Omental fat pad (tissue), 4 donors: ENCODE results near the gene MLST8. TPM values are rescaled to one million over a fixed set of nuclear protein-coding genes. Genes with fewer than 3 reads are reported as not detected.

Experiments
- ATAC-seq: fragments of 150-250 bp; one replicate; pipeline ENCODE4 v1.9.1; 2016; ENCODE audit warnings: mild to moderate bottlenecking, moderate library complexity; ENCODE audit not compliant: low FRiP score
- DNase-seq: peaks from one replicate; pipeline ENCODE4 v3.0.0-alpha.2; 2019; ENCODE audit warnings: low spot score
- CTCF ChIP-seq, 3 donors: fragments of 450-650 bp; IDR thresholded peaks; one replicate each; pipeline ENCODE4 v1.5.1; 2016 to 2017; ENCODE audit warnings: antibody characterized with exemption in 3 of 3, mild to moderate bottlenecking in 3 of 3, moderate library complexity in 2 of 3
- total RNA-seq, 4 donors: library from RNA; depleted of rRNA; stranded (reverse); fragments of >200 nt; gene quantifications; one replicate each; pipeline ENCODE4 v1.1.0, GENCODE V29; 2016

Gene MLST8
- total RNA-seq, 4 donors from 2014 or later = 29.8 to 44.6 (median 34.6) TPM

GRCh38 chr16:2183671-2184070 lies 21.6 kb upstream of the MLST8 start:
- TF ChIP-seq CTCF (IDR thresholded peaks at IDR 0.05) = no peak
- DNase-seq = no peak
- ATAC-seq = no peak

GRCh38 chr16:2184346-2184745 lies 20.9 kb upstream of the MLST8 start:
- ATAC-seq (no peak), DNase-seq (no peak)
- no peak for TF ChIP-seq CTCF (IDR thresholded peaks at IDR 0.05)

GRCh38 chr16:2184962-2185361 lies 20.3 kb upstream of the MLST8 start:
- ATAC-seq (no peak), DNase-seq (no peak)
- no peak for TF ChIP-seq CTCF (IDR thresholded peaks at IDR 0.05)

- DNase-seq (no peak), ATAC-seq (no peak)
- no peak for TF ChIP-seq CTCF (IDR thresholded peaks at IDR 0.05)
Measured at GRCh38 chr16:2186064-2186463, 19.2 kb upstream of the MLST8 start.

GRCh38 chr16:2186505-2186904 lies 18.7 kb upstream of the MLST8 start:
- DNase-seq (no peak), ATAC-seq (no peak)
- TF ChIP-seq CTCF (IDR thresholded peaks at IDR 0.05) = no peak

GRCh38 chr16:2187212-2187611 lies 18.0 kb upstream of the MLST8 start:
- ATAC-seq = no peak
- TF ChIP-seq CTCF (IDR thresholded peaks at IDR 0.05) = no peak
- DNase-seq = no peak

GRCh38 chr16:2188395-2188794 lies 16.9 kb upstream of the MLST8 start:
- ATAC-seq (no peak), DNase-seq (no peak)
- TF ChIP-seq CTCF (IDR thresholded peaks at IDR 0.05) = no peak
